Lung (tissue), 12 donors: Measurements from ENCODE around the gene TOB1. TPM values are rescaled to one million over a fixed set of nuclear protein-coding genes. Genes with fewer than 3 reads are reported as not detected.

ENCODE experiments used
- ATAC-seq: fragments of 200-7000 bp; cut with Tn5 transposase; one replicate; pipeline ENCODE4 v1.9.1; 2020; ENCODE audit warnings: moderate number of reproducible peaks; ENCODE audit not compliant: insufficient read depth, low FRiP score
- DNase-seq, 3 donors: peaks; one replicate each; pipeline ENCODE4 v3.0.0-alpha.2; 2013 to 2017
- H3K27ac ChIP-seq, 2 donors: one replicate each; pipeline ENCODE4 v1.5.1; 2013; ENCODE audit warnings: mild to moderate bottlenecking in 2 of 2, moderate library complexity in 2 of 2, control low read depth in 1 of 2, inconsistent platforms in 1 of 2, low read depth in 1 of 2, low read length in 1 of 2
- H3K27me3 ChIP-seq, 3 donors: one replicate each; pipeline ENCODE4 v1.5.1; 2013; ENCODE audit warnings: low read length in 2 of 3; ENCODE audit not compliant: control insufficient read depth in 3 of 3, insufficient read depth in 3 of 3
- H3K36me3 ChIP-seq, 4 donors: one replicate each; pipeline ENCODE4 v1.5.1; 2013; ENCODE audit warnings: low read length in 4 of 4, mild to moderate bottlenecking in 1 of 4, moderate library complexity in 1 of 4; ENCODE audit not compliant: control insufficient read depth in 4 of 4, insufficient read depth in 4 of 4
- H3K4me1 ChIP-seq, 5 donors: one replicate each; pipeline ENCODE4 v1.5.1; 2013; ENCODE audit warnings: low read length in 5 of 5, mild to moderate bottlenecking in 2 of 5, moderate library complexity in 1 of 5; ENCODE audit not compliant: control insufficient read depth in 5 of 5, insufficient read depth in 5 of 5
- H3K4me3 ChIP-seq: one replicate; pipeline ENCODE4 v1.5.1; 2013; ENCODE audit warnings: mild to moderate bottlenecking, control low read depth, moderate library complexity
- H3K9ac ChIP-seq, 2 donors: one replicate each; pipeline ENCODE4 v1.5.1; 2013; ENCODE audit warnings: low read length in 2 of 2, control low read depth in 1 of 2; ENCODE audit not compliant: insufficient read depth in 1 of 2
- H3K9me3 ChIP-seq, 4 donors: one replicate each; pipeline ENCODE4 v1.5.1; 2013; ENCODE audit warnings: low read length in 3 of 4, mild to moderate bottlenecking in 1 of 4, moderate library complexity in 1 of 4; ENCODE audit not compliant: control insufficient read depth in 4 of 4, insufficient read depth in 3 of 4
- WGBS, 2 donors: extraction: QIAGEN DNeasy Blood & Tissue Kit; methylation state at CpG; one replicate each; pipeline ENCODE4 v1.1.7; 2013; 5-methylcytosine and 5-hydroxymethylcytosine counted together
- polyA plus RNA-seq, 2 donors: library from polyadenylated mRNA; stranded (reverse); fragments of 200-250 nt; gene quantifications; one replicate each; pipeline ENCODE4 v1.2.1, GENCODE V29; 2013
- total RNA-seq, 2 donors: library from RNA; depleted of rRNA in 1 of 2; stranded (reverse); fragments of >200 nt in 1 of 2; gene quantifications; one replicate each; pipeline ENCODE4 v1.2.1, GENCODE V29; 2014 to 2021
- TF ChIP-seq, protein P1 (sequence below): IDR thresholded peaks from 2 replicates; pipeline ENCODE4 v1.5.1; 2012; ENCODE audit warnings: mild to moderate bottlenecking; ENCODE audit errors: control extremely low read depth, extremely low read depth
- donor health status: control.
- donor health status: control.
- donor health status: Bipolar disorder and iron deficiency.
- donor health status: healthy.
- donor health status: DM: yes; HTN: yes; CAD: no.

The TOB1 gene
- total and polyA plus RNA-seq, 4 donors: 15.3 to 75.5 (median 29.5) TPM

DNA sequence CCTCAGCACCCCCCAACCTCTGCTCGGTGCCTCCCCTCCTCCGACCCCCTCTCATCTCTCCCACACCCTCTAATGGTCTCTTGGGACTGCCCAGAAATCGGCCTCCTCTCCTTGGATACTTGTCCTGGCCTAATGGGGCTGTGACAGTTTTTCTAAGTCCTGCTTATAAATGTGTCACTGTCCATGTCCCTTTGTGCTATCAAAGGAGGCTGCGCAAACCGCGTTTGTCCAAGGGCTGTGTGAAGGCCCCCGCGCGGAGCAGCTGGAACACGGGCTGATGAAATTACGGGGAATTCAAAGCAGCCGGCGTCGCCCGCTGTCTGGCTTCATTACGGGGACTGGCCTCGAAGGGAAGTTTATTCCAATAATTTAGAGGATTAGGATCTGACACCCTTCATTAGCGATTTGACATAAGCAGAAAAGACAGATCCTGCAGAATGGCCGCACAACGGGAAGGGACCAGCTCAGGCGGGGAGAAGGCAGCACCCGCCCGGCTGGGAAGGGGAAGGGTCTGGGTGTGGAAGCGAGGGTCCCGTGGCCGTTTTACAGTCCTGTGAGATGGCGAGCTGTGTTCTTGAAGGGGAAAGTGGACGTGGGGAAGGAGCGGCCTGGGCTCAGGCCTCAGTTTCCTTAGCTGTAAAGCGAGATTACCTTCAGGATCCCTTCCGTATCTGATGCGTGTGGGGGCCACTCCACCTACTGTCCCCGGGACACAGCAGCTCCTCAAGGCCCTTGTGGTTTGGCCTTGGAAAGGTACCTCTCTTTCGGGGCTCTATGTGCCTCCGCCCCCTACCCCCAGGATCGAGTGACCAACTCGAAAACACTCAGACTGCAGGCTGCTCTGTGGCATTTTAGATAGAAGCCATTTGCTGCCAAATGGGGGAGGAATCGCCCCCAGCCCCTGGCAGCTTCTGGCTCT, 32.4 kb downstream of the TOB1 start:
- WGBS, 2 donors: 93% methylated on average over 38 of the region's 38 CpGs
- H3K4me1 ChIP-seq: peaks cover 0 to 48% (median 7%) of the 10 kb centered on the region in 5 donors
- H3K27ac ChIP-seq: no peak overlapping the region
- H3K9ac ChIP-seq: no peak overlapping the region
- H3K4me3 ChIP-seq: peak overlapping the region; percentile 4
- no peaks in the 10 kb centered on the region for H3K9me3 ChIP-seq
- ATAC-seq (no peak), DNase-seq (peak in 1 of 3 donors; percentile 19)
- no peaks in the 10 kb centered on the region for H3K36me3 ChIP-seq
- H3K27me3 ChIP-seq: no peaks in the 10 kb centered on the region
- TF ChIP-seq, protein P1, sequence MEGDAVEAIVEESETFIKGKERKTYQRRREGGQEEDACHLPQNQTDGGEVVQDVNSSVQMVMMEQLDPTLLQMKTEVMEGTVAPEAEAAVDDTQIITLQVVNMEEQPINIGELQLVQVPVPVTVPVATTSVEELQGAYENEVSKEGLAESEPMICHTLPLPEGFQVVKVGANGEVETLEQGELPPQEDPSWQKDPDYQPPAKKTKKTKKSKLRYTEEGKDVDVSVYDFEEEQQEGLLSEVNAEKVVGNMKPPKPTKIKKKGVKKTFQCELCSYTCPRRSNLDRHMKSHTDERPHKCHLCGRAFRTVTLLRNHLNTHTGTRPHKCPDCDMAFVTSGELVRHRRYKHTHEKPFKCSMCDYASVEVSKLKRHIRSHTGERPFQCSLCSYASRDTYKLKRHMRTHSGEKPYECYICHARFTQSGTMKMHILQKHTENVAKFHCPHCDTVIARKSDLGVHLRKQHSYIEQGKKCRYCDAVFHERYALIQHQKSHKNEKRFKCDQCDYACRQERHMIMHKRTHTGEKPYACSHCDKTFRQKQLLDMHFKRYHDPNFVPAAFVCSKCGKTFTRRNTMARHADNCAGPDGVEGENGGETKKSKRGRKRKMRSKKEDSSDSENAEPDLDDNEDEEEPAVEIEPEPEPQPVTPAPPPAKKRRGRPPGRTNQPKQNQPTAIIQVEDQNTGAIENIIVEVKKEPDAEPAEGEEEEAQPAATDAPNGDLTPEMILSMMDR: no peak

DNA sequence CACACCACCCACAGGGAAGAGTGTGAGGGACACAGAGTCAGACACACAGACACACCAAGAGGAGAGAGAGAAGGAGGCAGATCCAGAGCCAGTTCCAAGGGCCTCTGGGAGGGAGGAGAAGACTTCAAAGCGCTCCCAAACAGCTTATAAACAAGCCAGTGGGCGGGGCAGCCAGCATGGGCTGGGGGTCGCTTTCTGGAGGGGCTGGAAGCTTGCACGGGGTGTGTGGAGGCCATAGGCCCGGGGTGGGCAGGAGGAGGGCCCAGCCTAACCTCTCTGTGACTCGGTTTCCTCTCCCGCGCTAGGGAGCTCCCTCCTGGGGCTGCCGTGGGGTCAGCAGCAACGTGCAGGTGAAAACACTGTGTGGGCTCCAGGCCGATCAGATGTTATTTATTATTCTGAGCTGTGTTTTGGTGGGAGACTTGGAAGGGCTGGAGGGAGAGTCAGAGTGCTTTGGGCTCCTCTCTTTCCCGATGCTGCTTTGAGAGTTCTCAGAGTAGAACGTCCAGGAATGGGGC, 33.2 kb downstream of the TOB1 start:
- H3K4me3 ChIP-seq: no peak overlapping the region
- no peaks in the 10 kb centered on the region for H3K9me3 ChIP-seq
- DNase-seq (peak in 2 of 3 donors; percentile 29 to 53), ATAC-seq (no peak)
- no peak overlapping the region for H3K27ac ChIP-seq
- no peaks in the 10 kb centered on the region for H3K27me3 ChIP-seq
- H3K9ac ChIP-seq: no peak overlapping the region
- TF ChIP-seq, protein P1: no peak
- WGBS, 2 donors: 82 to 94% methylated on average over 13 of the region's 13 CpGs
- no peaks in the 10 kb centered on the region for H3K36me3 ChIP-seq
- H3K4me1 ChIP-seq: peaks cover 0 to 48% (median 7%) of the 10 kb centered on the region in 5 donors

DNA sequence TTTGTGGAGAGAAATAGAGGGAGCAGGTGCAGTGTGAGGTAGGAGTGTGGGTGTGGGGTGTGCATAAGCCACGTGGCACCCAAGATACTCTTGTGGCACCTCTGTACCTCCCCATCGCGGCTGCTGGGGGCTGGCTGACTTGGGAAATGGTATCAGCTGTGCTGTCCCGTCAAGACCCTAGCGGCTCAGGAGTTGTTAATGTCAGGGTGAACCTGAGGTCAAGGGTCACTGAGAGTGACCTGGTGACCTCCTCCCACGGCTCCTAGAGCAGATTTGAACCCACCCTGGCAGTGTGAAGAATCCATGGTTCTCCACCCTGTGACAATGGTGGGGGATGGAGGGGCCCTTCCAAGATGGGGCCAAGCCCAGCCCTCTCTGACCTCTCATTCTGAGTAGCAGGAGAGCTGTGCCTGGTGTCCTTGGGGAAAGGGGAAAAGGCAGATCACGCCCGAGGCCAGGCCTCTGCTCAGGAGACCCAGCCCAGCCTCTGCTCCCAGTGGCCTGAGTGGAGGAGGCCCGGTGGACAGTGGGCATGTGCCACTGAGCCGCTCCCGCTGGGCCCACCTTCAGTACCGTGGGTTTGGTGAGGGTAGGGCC, 33.8 kb downstream of the TOB1 start:
- no peak for DNase-seq
- Histone ChIP-seq H3K4me3 (no peak overlapping the region), H3K4me1 (peaks cover 0 to 48% (median 7%) of the 10 kb centered on the region in 5 donors), H3K9me3 (no peaks in the 10 kb centered on the region), H3K27me3 (no peaks in the 10 kb centered on the region), H3K36me3 (no peaks in the 10 kb centered on the region), H3K9ac (no peak overlapping the region), H3K27ac (no peak overlapping the region)
- TF ChIP-seq, protein P1: no peak
- no peak for ATAC-seq
- 93 to 97% methylated on average over 12 of the region's 12 CpGs for WGBS, 2 donors
